A549 (cell line): ENCODE data around the gene FAR2. TPM values are rescaled to one million over a fixed set of nuclear protein-coding genes. Genes with fewer than 3 reads are reported as not detected.
A peak's percentile ranks its signal among the peaks of the same experiment; 100 is the strongest.

ENCODE experiments used
- ATAC-seq, 2 experiments: fragments of 200-7000 bp in 1 of 2; fragments of >200 bp in 1 of 2; cut with Nextera tagmentation in 1 of 2; cut with Tn5 transposase in 1 of 2; 3 replicates each; pipeline versions ENCODE4 v1.8.0 to v1.9.1; 2018 to 2020; ENCODE audit warnings: mild to moderate bottlenecking in 1 of 2, moderate library complexity in 1 of 2
- CTCF ChIA-PET: fragments of 300-600 bp; sonication (Branson Sonifier 250); formaldehyde crosslinking; extraction: SDS; loops from one replicate; lab custom pipeline; 2021; ENCODE audit warnings: antibody characterized with exemption, inconsistent platforms; lab: Yijun Ruan, JAX
- POLR2A ChIA-PET: fragments of 350-600 bp; formaldehyde crosslinking; extraction: SDS; loops from one replicate; lab custom pipeline; 2021; ENCODE audit warnings: antibody characterized with exemption, inconsistent platforms; lab: Yijun Ruan, JAX
- DNase-seq, 2 experiments: peaks; one replicate each; pipeline versions ENCODE4 v3.0.0 to v3.0.0-alpha.2; 2011 to 2016; ENCODE audit warnings: low read depth in 1 of 2, low spot score in 1 of 2
- FAIRE-seq: peaks from 2 replicates; lab custom pipeline; 2011; peaks lifted over from hg19 to GRCh38; lab: Jason Lieb, UNC
- H3K27ac ChIP-seq, 2 experiments: fragments of >200 bp; sonication (Bioruptor Twin); formaldehyde crosslinking; 3 replicates each; pipeline ENCODE4 v1.5.1; 2016 to 2017
- H3K4me1 ChIP-seq: fragments of >200 bp; sonication (Bioruptor Twin); formaldehyde crosslinking; 3 replicates; pipeline ENCODE4 v1.6.1; 2016
- H3K4me2 ChIP-seq: fragments of >200 bp; sonication (Bioruptor Twin); formaldehyde crosslinking; 3 replicates; pipeline ENCODE4 v1.6.1; 2016
- H3K4me3 ChIP-seq: fragments of >200 bp; sonication (Bioruptor Twin); formaldehyde crosslinking; 3 replicates; pipeline ENCODE4 v1.5.1; 2016
- H3K9me3 ChIP-seq: fragments of >200 bp; sonication (Bioruptor Twin); formaldehyde crosslinking; 3 replicates; pipeline ENCODE4 v1.6.1; 2016
- CBX8 ChIP-seq: fragments of 200-600 bp; sonication (generic); IDR thresholded peaks from 2 replicates; pipeline ENCODE4 v1.6.1; 2016
- CHD4 ChIP-seq: fragments of 200-600 bp; sonication (generic); IDR thresholded peaks from 2 replicates; pipeline ENCODE4 v1.6.1; 2016; ENCODE audit warnings: antibody characterized with exemption, mild to moderate bottlenecking, borderline replicate concordance
- EHMT2 ChIP-seq: fragments of 200-600 bp; sonication (generic); IDR thresholded peaks from 2 replicates; pipeline ENCODE4 v1.6.1; 2016; ENCODE audit warnings: antibody characterized with exemption, low read depth, mild to moderate bottlenecking, moderate library complexity
- ESRRA ChIP-seq: fragments of 150-350 bp; IDR thresholded peaks from 2 replicates; pipeline ENCODE4 v1.6.1; 2014; ENCODE audit warnings: mild to moderate bottlenecking, low read length, borderline replicate concordance
- FOXS1 ChIP-seq: fragments of 250-450 bp; sonication (Bioruptor Pico); IDR thresholded peaks from 2 replicates; pipeline ENCODE4 v1.5.0; 2020; ENCODE audit warnings: mild to moderate bottlenecking, moderate library complexity
- HDAC2 ChIP-seq: fragments of 200-600 bp; sonication (generic); IDR thresholded peaks from 2 replicates; pipeline ENCODE4 v1.6.1; 2016
- HEYL ChIP-seq: fragments of 250-450 bp; sonication (Bioruptor Pico); IDR thresholded peaks from 2 replicates; pipeline ENCODE4 v1.8.0; 2021; ENCODE audit warnings: mild to moderate bottlenecking, moderate library complexity
- HOXB5 ChIP-seq: fragments of 250-450 bp; sonication (Bioruptor Pico); IDR thresholded peaks from 2 replicates; pipeline ENCODE4 v1.5.0; 2020; ENCODE audit warnings: mild to moderate bottlenecking, moderate library complexity
- JUNB ChIP-seq: fragments of >200 bp; sonication (Bioruptor Twin); formaldehyde crosslinking; IDR thresholded peaks from 2 replicates; pipeline ENCODE4 v1.6.1; 2016
- NR3C1 ChIP-seq: fragments of >200 bp; sonication (Bioruptor Twin); formaldehyde crosslinking; IDR thresholded peaks from 3 replicates; pipeline ENCODE4 v1.6.1; 2017
- PHF8 ChIP-seq: fragments of 200-600 bp; sonication (generic); IDR thresholded peaks from 2 replicates; pipeline ENCODE4 v1.6.1; 2016; ENCODE audit warnings: low read depth, mild to moderate bottlenecking, antibody characterized with exemption, moderate library complexity, borderline replicate concordance
- RARB ChIP-seq: fragments of 250-450 bp; sonication (Bioruptor Pico); IDR thresholded peaks from 2 replicates; pipeline ENCODE4 v1.8.0; 2021; ENCODE audit warnings: mild to moderate bottlenecking, moderate library complexity
- TFCP2L1 ChIP-seq: fragments of 250-450 bp; sonication (Bioruptor Pico); IDR thresholded peaks from 2 replicates; pipeline ENCODE4 v1.5.0; 2021; ENCODE audit warnings: mild to moderate bottlenecking
- ZC3H11A ChIP-seq: fragments of 450-650 bp; IDR thresholded peaks from 2 replicates; pipeline ENCODE4 v1.6.1; 2014; ENCODE audit warnings: antibody characterized with exemption, mild to moderate bottlenecking
- WGBS: methylation state at CpG from one replicate; pipeline ENCODE4 v1.1.6; 2017; ENCODE audit errors: missing lambda C conversion rate; 5-methylcytosine and 5-hydroxymethylcytosine counted together
- polyA plus RNA-seq, 4 experiments: library from polyadenylated mRNA; depleted of rRNA in 3 of 4; stranded (reverse); fragments of >200 nt; fragmentation: RNase III in 1 of 4; extraction: RNeasy Plus Mini Kit Qiagen cat#74134 plus additional on column Dnase treatment in 1 of 4; gene quantifications; 2 replicates in 3 of 4; 3 replicates in 1 of 4; pipeline ENCODE4 v1.2.3, GENCODE V29; 2011 to 2017
- TF ChIP-seq, protein P1 (sequence below): fragments of 150-350 bp; IDR thresholded peaks from 2 replicates; pipeline ENCODE4 v1.6.1; 2014; ENCODE audit warnings: low read depth, mild to moderate bottlenecking, low read length
- TF ChIP-seq, protein P2 (sequence below): IDR thresholded peaks from 2 replicates; pipeline ENCODE4 v1.6.1; 2012; ENCODE audit warnings: low read depth, borderline replicate concordance
- TF ChIP-seq, protein P3 (sequence below): IDR thresholded peaks from 2 replicates; pipeline ENCODE4 v1.6.1; 2012

The FAR2 gene
- polyA plus RNA-seq, 2 of the 4 experiments (the other 2 are of a cell fraction) = 0.06 TPM; not detected in 1

DNA sequence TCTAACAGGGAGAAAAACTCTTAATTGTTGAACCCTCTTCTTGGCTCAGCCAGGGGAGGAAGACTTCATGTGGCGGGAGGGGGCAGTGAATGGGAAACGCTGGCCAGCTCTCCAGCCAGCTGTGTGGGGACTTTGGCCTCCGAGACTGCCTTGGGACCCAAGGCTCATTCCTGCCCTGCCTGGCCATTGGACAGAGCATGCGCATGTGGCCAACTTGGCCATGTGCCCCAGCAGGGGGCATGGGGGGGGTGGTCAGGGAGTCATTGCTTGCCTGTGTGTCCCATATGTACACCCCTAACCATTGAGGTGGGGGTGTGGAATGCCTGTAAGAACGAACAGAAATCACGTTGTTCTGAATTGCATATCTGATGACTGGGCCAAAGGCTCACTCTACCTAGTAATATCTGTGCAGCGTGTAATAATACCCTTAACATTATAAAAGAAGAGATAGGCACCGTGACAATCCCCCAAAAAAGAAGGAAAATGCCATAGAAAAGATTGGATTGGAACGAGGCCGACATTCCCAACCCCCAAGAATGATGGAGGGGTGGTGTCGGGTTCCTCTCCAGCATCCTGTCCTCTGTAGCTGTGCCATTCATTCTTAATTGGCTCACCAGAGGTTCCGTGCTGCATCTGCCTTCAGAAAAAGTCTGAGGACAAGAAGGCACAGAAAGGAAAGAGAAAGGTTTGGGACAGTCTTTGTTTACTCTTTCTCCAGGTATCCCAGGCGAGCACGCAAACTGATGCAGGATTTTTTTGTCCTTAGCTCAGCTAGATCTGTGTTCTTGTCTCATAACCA lies 3.5 kb upstream of the FAR2 start:
- TF ChIP-seq PHF8 (no peak), ESRRA (no peak), HEYL (CRISPR knock-in tag) (no peak)
- TF ChIP-seq, all 56 proteins: peak for 0
- POLR2A ChIA-PET = no interaction called here
- 40% methylated on average over 14 of the region's 14 CpGs for WGBS

DNA sequence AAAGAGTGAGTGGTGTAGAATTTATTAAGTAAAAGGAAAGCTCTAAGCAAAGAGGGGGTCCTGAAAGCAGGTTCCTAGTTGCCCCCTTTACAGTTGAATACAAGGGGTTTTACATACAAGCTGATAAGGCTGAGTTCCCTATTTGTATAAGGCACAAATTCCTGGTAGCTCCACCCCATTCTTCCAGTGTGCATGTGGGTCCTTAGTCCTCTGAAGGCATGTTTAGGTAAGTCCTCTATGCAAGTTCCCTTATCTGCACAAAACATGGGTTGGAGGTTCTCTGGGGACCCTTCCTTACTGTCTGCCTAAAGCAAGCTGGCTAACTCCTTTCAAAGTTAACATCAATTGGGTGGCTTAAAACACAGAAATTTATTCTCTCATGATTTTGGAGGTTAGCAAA lies 2.9 kb upstream of the FAR2 start:
- DNase-seq (no peak), ATAC-seq (no peak), FAIRE-seq (no peak)
- Histone ChIP-seq H3K4me3 (no peak overlapping the region), H3K27ac (no peak overlapping the region), H3K9me3 (no peaks in the 10 kb centered on the region), H3K4me1 (peaks cover 6% of the 10 kb centered on the region; the same call in 2 of the 3 replicates), H3K4me2 (no peak overlapping the region)
- CTCF ChIA-PET = interaction anchor here (0.9 kb wide), 1 partner anchor 141 kb away, joined by 3 read pairs; no protein-coding TSS in a partner anchor
- POLR2A ChIA-PET = no interaction called here
- TF ChIP-seq FOXS1 = no peak
- TF ChIP-seq, protein P1, sequence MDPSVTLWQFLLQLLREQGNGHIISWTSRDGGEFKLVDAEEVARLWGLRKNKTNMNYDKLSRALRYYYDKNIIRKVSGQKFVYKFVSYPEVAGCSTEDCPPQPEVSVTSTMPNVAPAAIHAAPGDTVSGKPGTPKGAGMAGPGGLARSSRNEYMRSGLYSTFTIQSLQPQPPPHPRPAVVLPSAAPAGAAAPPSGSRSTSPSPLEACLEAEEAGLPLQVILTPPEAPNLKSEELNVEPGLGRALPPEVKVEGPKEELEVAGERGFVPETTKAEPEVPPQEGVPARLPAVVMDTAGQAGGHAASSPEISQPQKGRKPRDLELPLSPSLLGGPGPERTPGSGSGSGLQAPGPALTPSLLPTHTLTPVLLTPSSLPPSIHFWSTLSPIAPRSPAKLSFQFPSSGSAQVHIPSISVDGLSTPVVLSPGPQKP = no peak

More for the DNA sequence above, 3.5 kb upstream of the FAR2 start:
- no peak overlapping the region for H3K4me2 ChIP-seq
- no peak overlapping the region for H3K4me3 ChIP-seq
- no peak for ATAC-seq
- DNase-seq = no peak
- no peaks in the 10 kb centered on the region for H3K9me3 ChIP-seq
- CTCF ChIA-PET = interaction anchor here (0.6 to 1.2 kb wide), 2 partner anchors 9 to 1439 kb away, joined by 3 read pairs; no protein-coding TSS in a partner anchor
- peaks cover 6% of the 10 kb centered on the region; the same call in 2 of the 3 replicates for H3K4me1 ChIP-seq
- no peak overlapping the region for H3K27ac ChIP-seq
- FAIRE-seq = no peak

DNA sequence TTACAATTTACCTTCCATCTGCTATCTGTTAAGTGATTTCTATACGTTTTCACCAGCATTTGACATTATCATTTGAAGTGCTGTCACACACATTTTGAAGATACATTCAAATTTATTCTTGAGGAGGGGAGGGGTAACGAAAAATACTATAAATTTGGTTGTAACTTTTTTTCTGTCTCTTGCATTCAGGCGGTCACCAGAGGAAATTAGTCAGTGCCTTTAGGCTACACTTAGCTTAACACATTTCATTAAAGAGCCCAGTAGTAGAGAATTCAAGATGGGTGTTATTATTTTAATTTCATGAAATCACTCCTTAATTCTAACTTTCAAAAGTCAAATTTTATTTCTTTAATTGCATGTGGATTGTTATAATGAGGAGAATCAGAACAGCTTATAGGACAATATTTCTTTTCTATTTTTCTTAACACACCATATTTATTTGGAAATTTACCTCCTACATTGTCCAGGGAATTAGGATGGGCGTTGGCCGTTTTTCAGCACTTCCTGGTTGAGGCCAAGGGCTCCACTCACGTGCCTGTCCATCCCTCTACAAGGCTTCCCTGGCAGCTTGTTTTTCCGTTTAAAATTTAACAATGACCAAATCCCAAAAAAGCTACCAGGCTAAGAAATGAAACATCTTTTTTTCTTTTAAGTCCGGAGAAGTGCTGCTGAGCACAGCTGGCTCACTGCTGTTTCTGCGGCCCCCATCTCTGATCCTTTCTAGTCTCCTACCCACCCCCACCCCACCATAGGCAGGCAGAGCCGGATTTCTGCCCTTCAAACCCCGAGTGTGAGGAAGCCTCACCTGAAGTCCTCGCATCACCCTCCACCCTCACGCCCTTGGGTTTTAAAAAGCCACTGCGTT lies 1.1 kb upstream of the FAR2 start:
- ChIA-PET CTCF (no interaction called here), POLR2A (no interaction called here)
- 15% methylated on average over 11 of the region's 14 CpGs for WGBS
- H3K4me3 ChIP-seq = peak overlapping the region; percentile 53
- peak in 1 of 2 experiments; percentile 5 for DNase-seq
- ATAC-seq = peak in 1 of 2 experiments; percentile 13; a peak in 1 of 6 replicates
- H3K4me1 ChIP-seq = peaks cover 6% of the 10 kb centered on the region; the same call in 2 of the 3 replicates
- H3K4me2 ChIP-seq = peak overlapping the region; percentile 95
- H3K27ac ChIP-seq = no peak overlapping the region
- no peaks in the 10 kb centered on the region for H3K9me3 ChIP-seq
- FAIRE-seq = no peak
- no peak for TF ChIP-seq JUNB
- TF ChIP-seq, protein P2, sequence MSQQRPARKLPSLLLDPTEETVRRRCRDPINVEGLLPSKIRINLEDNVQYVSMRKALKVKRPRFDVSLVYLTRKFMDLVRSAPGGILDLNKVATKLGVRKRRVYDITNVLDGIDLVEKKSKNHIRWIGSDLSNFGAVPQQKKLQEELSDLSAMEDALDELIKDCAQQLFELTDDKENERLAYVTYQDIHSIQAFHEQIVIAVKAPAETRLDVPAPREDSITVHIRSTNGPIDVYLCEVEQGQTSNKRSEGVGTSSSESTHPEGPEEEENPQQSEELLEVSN = 0 out of 2 replicates have a peak, but pooled peaks have one; percentile 13
- TF ChIP-seq CBX8 = 0 out of 2 replicates have a peak, but pooled peaks have one; percentile 38

DNA sequence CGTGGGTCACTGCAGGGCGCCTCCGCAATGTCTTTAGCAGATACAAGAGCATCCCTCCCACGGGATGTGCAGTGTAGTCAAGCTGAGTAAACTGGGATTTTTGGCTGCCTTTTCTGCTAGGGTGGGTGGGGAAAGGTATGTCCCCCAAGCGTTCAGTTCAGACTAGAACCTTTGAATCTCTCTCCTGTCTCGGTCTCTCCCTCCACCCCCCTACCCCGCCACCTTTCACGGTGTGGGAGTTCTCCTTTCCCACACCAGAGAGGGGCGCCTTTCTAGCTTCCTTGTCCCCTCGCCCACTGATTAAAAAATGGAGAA lies 525 bp upstream of the FAR2 start:
- peak in 1 of 2 experiments; percentile 18 for DNase-seq
- TF ChIP-seq ZC3H11A (no peak), EHMT2 (no peak), HDAC2 (no peak), HOXB5 (no peak), TFCP2L1 (no peak), NR3C1 (no peak), RARB (CRISPR knock-in tag) (no peak), CHD4 (no peak)
- TF ChIP-seq, protein P3, sequence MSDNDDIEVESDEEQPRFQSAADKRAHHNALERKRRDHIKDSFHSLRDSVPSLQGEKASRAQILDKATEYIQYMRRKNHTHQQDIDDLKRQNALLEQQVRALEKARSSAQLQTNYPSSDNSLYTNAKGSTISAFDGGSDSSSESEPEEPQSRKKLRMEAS = no peak
- TF ChIP-seq, protein P1 = no peak
- TF ChIP-seq, all 56 proteins: peak for 0
- ChIA-PET POLR2A (no interaction called here), CTCF (no interaction called here)
- Histone ChIP-seq H3K4me2 (peak overlapping the region; percentile 95), H3K4me1 (peaks cover 6% of the 10 kb centered on the region; the same call in 2 of the 3 replicates), H3K4me3 (peak overlapping the region; percentile 53), H3K9me3 (no peaks in the 10 kb centered on the region), H3K27ac (peak overlapping the region in 1 of 2 experiments; percentile 40; a peak in 2 of 6 replicates)
- FAIRE-seq = no peak
- ATAC-seq = peak in 1 of 2 experiments; percentile 50; a peak in 3 of 6 replicates
- WGBS = 16% methylated on average over 10 of the region's 10 CpGs
